SW 1271 (cell line): ENCODE data around the gene CSTF2.
"Not testable (repeated sequence)": the region's sequence is repeated elsewhere in the genome, so short reads cannot be mapped to it uniquely, and the experiment has no call there.

Experiments
- DNase-seq, 2 experiments: peaks; one replicate each; lab custom pipeline; 2025; lab: John Stamatoyannopoulos, UW

CSTF2 gene

GRCh38 chrX:100819837-100820666 lies at the start of gene CSTF2:
TSS of gene CSTF2 (plus strand) at chrX:100820391. CDS start at chrX:100820417, 26 bp downstream.
- DNase-seq = peak; percentile 21 to 72

- not testable (repeated sequence) for DNase-seq
Measured at GRCh38 chrX:100796371-100796770, 23.8 kb upstream of the CSTF2 start.

- DNase-seq = no peak
Measured at GRCh38 chrX:100797359-100797758, 22.8 kb upstream of the CSTF2 start.

GRCh38 chrX:100798484-100799214 lies 21.5 kb upstream of the CSTF2 start:
- no peak for DNase-seq

- DNase-seq = no peak
Measured at GRCh38 chrX:100802843-100803242, 17.3 kb upstream of the CSTF2 start.

GRCh38 chrX:100804780-100805179 lies 15.4 kb upstream of the CSTF2 start:
- DNase-seq = no peak

GRCh38 chrX:100808265-100808664 lies 11.9 kb upstream of the CSTF2 start:
- DNase-seq = not testable (repeated sequence)

GRCh38 chrX:100812216-100813158 lies 7.7 kb upstream of the CSTF2 start:
- DNase-seq = no peak

- no peak for DNase-seq
Measured at GRCh38 chrX:100817340-100817739, 2.9 kb upstream of the CSTF2 start.

GRCh38 chrX:100819534-100819836 lies 706 bp upstream of the CSTF2 start:
- DNase-seq = no peak

GRCh38 chrX:100829730-100830129 lies 9.5 kb downstream of the CSTF2 start:
- DNase-seq = no peak

GRCh38 chrX:100830143-100830542 lies 10.0 kb downstream of the CSTF2 start:
- no peak for DNase-seq

GRCh38 chrX:100830547-100830946 lies 10.4 kb downstream of the CSTF2 start:
- no peak for DNase-seq

GRCh38 chrX:100831219-100831946 lies 11.2 kb downstream of the CSTF2 start:
- DNase-seq = no peak

- no peak for DNase-seq
Measured at GRCh38 chrX:100850317-100850716, 30.1 kb downstream of the CSTF2 start.

- DNase-seq = no peak
Measured at GRCh38 chrX:100852810-100853209, 32.6 kb downstream of the CSTF2 start.

- DNase-seq = no peak
Measured at GRCh38 chrX:100863326-100863864, 43.2 kb downstream of the CSTF2 start.

GRCh38 chrX:100864657-100865391 lies 44.6 kb downstream of the CSTF2 start:
- DNase-seq = no peak

GRCh38 chrX:100868273-100868672 lies 48.1 kb downstream of the CSTF2 start:
- DNase-seq = no peak

- no peak for DNase-seq
Measured at GRCh38 chrX:100870527-100870926, 50.3 kb downstream of the CSTF2 start.
